Hematopoietic multipotent progenitor cell treated with erythropoietin and hydrocortisone succinate and interleukin-3 and kit ligand, for 8 days (in vitro differentiated cells): ENCODE data around the gene ITGA8.
"Not testable (repeated sequence)": the region's sequence is repeated elsewhere in the genome, so short reads cannot be mapped to it uniquely, and the experiment has no call there.

ENCODE experiments used
- DNase-seq: peaks from one replicate; pipeline ENCODE4 v3.0.0-alpha.2; 2015

Gene ITGA8

GRCh38 chr10:15486404-15486803, 233.3 kb downstream of the ITGA8 start:
- DNase-seq: no peak

DNA sequence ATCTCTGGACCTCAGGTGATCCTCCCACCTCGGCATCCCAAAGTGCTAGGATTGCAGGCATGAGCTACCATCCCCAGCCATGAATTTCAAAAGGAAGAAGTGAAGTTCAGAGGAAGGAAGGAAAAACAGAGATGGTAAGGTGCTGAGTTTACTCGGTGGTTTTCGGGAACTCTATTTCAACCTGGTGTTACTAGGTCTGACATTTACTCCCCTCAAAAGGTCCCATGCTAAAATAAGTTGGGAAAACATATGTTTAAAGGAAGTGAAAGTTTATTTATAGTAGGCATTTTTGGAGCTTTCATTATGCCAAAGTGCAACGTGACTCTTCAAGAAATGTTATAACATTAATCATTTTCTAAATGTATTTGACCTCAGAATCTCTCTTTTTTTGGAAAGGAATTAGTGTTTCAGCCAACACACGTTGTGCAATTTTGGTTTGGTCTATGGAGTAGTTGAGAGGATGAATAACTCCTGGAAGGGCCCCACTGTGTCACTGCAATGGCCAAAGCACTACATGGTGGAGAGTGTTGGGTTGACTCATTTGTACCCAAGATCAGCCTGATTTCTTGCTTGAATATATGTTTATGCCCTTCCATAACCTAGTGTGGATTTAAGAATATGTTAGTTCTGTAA, 233.9 kb downstream of the ITGA8 start:
- no peak for DNase-seq

- DNase-seq: no peak
These were observed 234.7 kb downstream of the ITGA8 start for GRCh38 chr10:15485027-15485426.

- no peak for DNase-seq
These were observed 235.6 kb downstream of the ITGA8 start for GRCh38 chr10:15484128-15484527.

DNA sequence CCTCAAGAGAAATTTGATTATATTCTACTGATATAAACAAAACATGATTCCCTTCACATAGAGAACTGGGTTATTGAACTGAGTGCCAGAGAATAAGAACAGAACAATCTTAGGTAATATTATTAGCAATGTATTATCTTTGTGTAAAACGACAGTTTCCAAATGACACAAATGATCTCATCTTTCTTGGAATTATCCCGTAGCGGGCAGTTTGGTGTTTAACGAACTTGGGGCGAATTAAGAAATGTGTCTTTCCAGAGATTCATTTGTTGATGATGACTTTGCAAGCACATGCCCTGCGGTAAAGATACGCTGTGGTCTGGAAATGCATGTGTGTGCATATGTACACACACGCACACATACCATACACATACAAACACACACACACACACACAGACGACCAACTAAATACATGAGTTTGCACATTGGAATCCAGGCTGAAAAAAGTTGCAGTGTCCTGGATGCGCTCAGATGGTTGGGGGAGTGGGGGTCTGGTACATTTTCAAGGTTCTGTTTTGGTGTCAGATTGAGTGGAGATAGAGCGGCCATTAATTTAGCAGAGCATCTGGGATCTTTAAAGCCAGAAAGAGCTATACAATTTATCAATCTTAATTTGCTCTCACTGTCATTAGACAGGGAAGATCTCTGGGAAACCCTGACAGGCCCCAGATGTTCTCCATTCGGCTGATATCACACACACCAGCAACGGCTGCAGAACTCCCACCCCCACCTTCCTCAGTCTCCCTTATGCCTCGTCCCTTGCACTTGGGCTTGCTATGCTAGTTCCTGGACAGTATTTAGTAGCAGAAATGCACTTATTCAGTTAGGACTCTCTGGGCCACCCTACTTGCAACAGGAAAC, 236.3 kb downstream of the ITGA8 start:
- no peak for DNase-seq

DNA sequence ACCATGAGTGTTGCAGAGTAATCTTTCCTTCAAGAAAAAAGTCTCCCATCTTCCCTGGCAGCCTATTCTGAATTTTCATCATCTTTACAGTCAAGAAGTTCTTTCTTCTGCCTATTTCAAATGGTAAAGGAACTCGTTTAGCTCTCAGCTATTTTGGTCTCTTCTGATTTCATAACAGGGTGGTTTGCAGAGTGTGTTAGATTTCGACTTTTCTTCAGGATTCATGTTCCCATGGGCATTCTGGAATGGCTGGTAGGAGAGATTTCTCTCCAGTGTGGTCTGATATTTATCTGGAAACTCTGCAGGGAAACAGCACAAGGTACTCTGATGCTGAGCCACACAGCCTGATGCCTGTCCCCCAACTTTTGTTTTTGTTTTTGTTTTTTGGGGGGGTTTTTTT, 237.6 kb downstream of the ITGA8 start:
- DNase-seq: no peak

DNA sequence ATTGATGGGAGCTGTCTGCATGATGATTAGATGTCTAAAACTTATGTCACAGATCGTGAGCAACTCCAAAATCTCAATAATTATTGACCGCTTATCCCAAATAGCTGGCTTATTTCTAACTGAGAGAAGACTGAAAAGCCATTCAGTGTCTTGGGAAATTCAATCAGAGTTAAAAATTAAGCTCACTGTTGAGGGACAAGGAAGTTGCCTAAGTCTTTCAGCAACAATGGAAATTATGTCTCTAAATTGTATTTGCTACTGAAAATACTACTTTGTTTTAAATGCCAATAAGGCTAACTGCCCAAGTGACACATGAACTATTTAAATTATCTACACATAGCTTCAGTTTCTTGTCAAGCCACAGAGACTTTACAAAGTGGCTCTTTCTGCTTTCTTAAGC, 240.8 kb downstream of the ITGA8 start:
- no peak for DNase-seq

- no peak for DNase-seq
These were observed 241.3 kb downstream of the ITGA8 start for GRCh38 chr10:15478429-15478828.

DNA sequence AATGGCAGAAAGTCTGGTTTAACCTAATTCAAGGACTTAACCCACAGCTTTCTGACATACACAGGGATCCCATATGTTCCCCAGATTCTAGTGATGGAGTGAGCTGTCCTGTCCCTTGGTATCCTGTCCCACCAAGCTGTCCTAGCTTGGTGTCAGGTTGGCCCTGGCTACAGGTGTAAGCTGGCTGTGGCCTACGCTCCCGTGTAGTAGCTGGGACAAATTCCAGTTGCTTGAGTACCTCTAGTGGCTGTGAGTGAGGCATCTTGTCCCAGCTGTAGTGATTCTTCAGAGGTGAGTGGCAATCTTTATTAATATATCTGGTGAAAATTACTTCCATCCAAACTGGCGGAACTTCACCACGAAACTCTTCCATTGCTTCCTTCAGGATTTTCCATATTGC, 243.4 kb downstream of the ITGA8 start:
- DNase-seq: no peak

- DNase-seq: not testable (repeated sequence)
These were observed 244.3 kb downstream of the ITGA8 start for GRCh38 chr10:15475439-15475838.

DNA sequence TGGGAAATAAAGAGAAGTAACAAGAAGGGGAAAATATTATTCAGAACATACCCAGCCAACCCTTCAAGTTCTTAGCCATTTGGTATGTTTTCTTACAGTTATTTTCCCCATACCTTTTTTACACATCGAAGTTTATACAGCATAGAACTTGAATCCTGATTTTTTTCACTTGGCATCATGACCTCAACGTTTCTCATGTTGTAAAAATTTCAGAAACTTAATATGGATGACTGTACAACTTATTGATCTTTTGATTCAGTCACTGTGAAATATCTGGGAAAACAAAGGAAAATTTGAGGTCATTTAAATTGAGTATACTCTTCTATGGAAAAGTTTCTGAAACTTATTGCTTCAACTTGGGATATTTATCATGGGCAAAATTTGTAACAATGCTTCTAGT, 245.1 kb downstream of the ITGA8 start:
- DNase-seq: no peak

GRCh38 chr10:15473396-15473767, 246.3 kb downstream of the ITGA8 start:
- DNase-seq: no peak

- DNase-seq: no peak
These were observed 247.0 kb downstream of the ITGA8 start for GRCh38 chr10:15472431-15473395.

DNA sequence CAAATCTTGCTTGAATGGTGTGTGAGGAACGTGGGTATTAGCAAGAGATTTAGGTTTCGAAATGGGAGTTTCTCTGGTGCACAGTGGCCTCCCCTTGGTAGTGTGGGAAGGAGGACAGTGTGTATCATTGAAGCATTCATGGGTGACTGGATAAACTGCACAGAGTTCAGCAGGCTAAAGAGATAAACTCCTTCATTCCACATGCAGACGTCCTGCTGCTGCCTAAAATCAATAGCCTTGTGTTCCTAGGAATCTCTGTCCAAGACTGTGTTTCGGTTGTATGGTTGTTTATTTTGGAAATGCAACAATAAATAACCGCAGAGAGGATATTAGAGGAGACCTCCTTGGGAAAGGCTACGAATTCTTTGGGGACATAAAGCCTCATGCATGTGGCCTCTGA, 247.7 kb downstream of the ITGA8 start:
- DNase-seq: no peak

GRCh38 chr10:15469111-15469510, 250.6 kb downstream of the ITGA8 start:
- DNase-seq: no peak

GRCh38 chr10:15464381-15464780, 255.3 kb downstream of the ITGA8 start:
- no peak for DNase-seq
